Glutamatergic neuron (in vitro differentiated cells): ENCODE results near the gene FRMD4A. TPM values are rescaled to one million over a fixed set of nuclear protein-coding genes. Genes with fewer than 3 reads are reported as not detected.

Experiments used
- DNase-seq: peaks from one replicate; pipeline ENCODE4 v3.0.0; 2022
- H3K27ac Mint-ChIP-seq: one replicate; pipeline ENCODE4 v1.8.0; 2020; ENCODE audit warnings: mild to moderate bottlenecking, mixed read lengths, inconsistent platforms; ENCODE audit not compliant: unreplicated experiment
- H3K27me3 Mint-ChIP-seq: one replicate; pipeline ENCODE4 v1.8.0; 2020; ENCODE audit warnings: mild to moderate bottlenecking, moderate library complexity, mixed read lengths, inconsistent platforms; ENCODE audit not compliant: unreplicated experiment
- H3K36me3 Mint-ChIP-seq: one replicate; pipeline ENCODE4 v1.8.0; 2020; ENCODE audit warnings: mild to moderate bottlenecking, mixed read lengths, inconsistent platforms; ENCODE audit not compliant: unreplicated experiment
- H3K4me1 Mint-ChIP-seq: one replicate; pipeline ENCODE4 v1.8.0; 2020; ENCODE audit warnings: mild to moderate bottlenecking, low read depth, mixed read lengths, inconsistent platforms; ENCODE audit not compliant: unreplicated experiment
- H3K4me3 Mint-ChIP-seq: one replicate; pipeline ENCODE4 v1.8.0; 2020; ENCODE audit warnings: mild to moderate bottlenecking, mixed read lengths, inconsistent platforms; ENCODE audit not compliant: unreplicated experiment
- H3K9me3 Mint-ChIP-seq: one replicate; pipeline ENCODE4 v1.8.0; 2020; ENCODE audit warnings: mild to moderate bottlenecking, moderate library complexity, mixed read lengths, inconsistent platforms; ENCODE audit not compliant: unreplicated experiment
- CTCF ChIP-seq: fragments of 200-600 bp; sonication (generic); IDR thresholded peaks from one replicate; pipeline ENCODE4 v1.5.0; 2021; ENCODE audit not compliant: partially characterized antibody, unreplicated experiment
- total RNA-seq: library from RNA; stranded (reverse); fragmentation: NEBNext Ultra II Directional; extraction: Animal tissue kit (Norgen Biotek cat#: 25700); gene quantifications from one replicate; pipeline ENCODE4 v1.2.1, GENCODE V29; 2021; ENCODE audit not compliant: unreplicated experiment

FRMD4A gene
- total RNA-seq, 1 donor from 2014 or later = 70.6 TPM

- no peaks in the 10 kb centered on the region for H3K9me3 Mint-ChIP-seq
- DNase-seq = no peak
- peaks cover 9% of the 10 kb centered on the region for H3K4me1 Mint-ChIP-seq
- no peak overlapping the region for H3K4me3 Mint-ChIP-seq
- no peak for TF ChIP-seq CTCF
- H3K27me3 Mint-ChIP-seq = peaks cover 4% of the 10 kb centered on the region
- no peaks in the 10 kb centered on the region for H3K36me3 Mint-ChIP-seq
- no peak overlapping the region for H3K27ac Mint-ChIP-seq
Measured at GRCh38 chr10:14087566-14087965, 243.2 kb downstream of the FRMD4A start.

GRCh38 chr10:14086596-14086995 is 244.1 kb downstream of the FRMD4A start:
- Mint-ChIP-seq H3K27me3 (peaks cover 4% of the 10 kb centered on the region), H3K4me1 (peaks cover 7% of the 10 kb centered on the region), H3K4me3 (no peak overlapping the region), H3K36me3 (no peaks in the 10 kb centered on the region), H3K27ac (no peak overlapping the region), H3K9me3 (no peaks in the 10 kb centered on the region)
- TF ChIP-seq CTCF = no peak
- DNase-seq = no peak

DNA sequence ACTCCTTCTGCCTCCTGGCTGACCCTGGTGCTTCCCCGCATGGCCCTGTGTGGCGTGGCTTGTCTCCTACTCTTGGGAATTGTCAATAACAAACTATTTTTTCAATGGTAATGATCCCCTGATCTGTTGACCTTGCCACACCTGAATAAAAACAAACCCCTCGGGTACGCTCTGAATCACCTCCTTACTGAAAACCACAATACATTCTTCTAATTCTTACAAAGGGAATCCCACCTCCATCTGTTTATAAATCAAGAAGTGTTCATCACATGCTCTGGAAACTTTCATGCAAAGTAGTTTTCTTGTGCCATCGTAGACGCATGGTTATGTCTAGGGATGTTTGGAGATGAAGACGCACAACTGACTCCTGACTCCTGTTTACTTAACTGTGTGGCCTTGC is 245.8 kb downstream of the FRMD4A start:
- TF ChIP-seq CTCF = no peak
- H3K27ac Mint-ChIP-seq = no peak overlapping the region
- no peaks in the 10 kb centered on the region for H3K9me3 Mint-ChIP-seq
- peaks cover 4% of the 10 kb centered on the region for H3K27me3 Mint-ChIP-seq
- no peaks in the 10 kb centered on the region for H3K36me3 Mint-ChIP-seq
- no peak for DNase-seq
- H3K4me1 Mint-ChIP-seq = peaks cover 7% of the 10 kb centered on the region
- no peak overlapping the region for H3K4me3 Mint-ChIP-seq

DNA sequence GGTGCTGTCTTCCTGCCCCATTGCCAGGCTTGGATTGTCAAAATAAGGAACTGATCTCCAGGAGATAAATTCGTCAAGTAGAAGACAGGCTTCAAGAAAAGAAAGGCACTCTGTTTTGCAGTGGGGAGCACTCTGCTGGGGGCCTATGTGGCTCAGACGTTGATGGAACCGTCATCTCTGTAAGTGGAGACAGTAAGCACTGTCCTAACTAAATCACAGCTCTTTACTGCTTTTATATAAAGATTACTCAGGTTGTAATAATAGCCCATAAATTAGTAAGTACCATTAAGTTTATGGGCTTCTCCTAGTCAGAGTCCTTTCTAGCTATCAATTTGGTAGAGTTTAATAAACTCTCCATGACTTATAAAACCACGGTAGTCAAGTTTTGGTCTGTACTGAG is 249.9 kb downstream of the FRMD4A start:
- no peaks in the 10 kb centered on the region for H3K9me3 Mint-ChIP-seq

GRCh38 chr10:14077430-14077829 is 253.3 kb downstream of the FRMD4A start:
- no peak for TF ChIP-seq CTCF
- Mint-ChIP-seq H3K4me3 (no peak overlapping the region), H3K36me3 (peaks cover 4% of the 10 kb centered on the region), H3K27me3 (no peaks in the 10 kb centered on the region), H3K4me1 (peaks cover 16% of the 10 kb centered on the region), H3K9me3 (peaks cover 2% of the 10 kb centered on the region), H3K27ac (no peak overlapping the region)
- DNase-seq = no peak

More for the DNA sequence above, 249.9 kb downstream of the FRMD4A start:
- Mint-ChIP-seq H3K27me3 (peaks cover 4% of the 10 kb centered on the region), H3K36me3 (peaks cover 4% of the 10 kb centered on the region), H3K27ac (no peak overlapping the region), H3K4me3 (no peak overlapping the region), H3K4me1 (no peaks in the 10 kb centered on the region)
- no peak for DNase-seq
- TF ChIP-seq CTCF = no peak
